Activated CD8-positive, alpha-beta memory T cell treated with anti-CD3 and anti-CD28 coated beads, Interleukin-2, amount 50 U/mL, for 24 hours (primary cell): ENCODE measurements around the gene APBB2.
A peak's percentile ranks its signal among the peaks of the same experiment; 100 is the strongest.

ENCODE experiments used
- DNase-seq: peaks from one replicate; pipeline ENCODE4 v3.0.0-alpha.2; 2020; ENCODE audit errors: extremely low read depth

Gene APBB2

DNA sequence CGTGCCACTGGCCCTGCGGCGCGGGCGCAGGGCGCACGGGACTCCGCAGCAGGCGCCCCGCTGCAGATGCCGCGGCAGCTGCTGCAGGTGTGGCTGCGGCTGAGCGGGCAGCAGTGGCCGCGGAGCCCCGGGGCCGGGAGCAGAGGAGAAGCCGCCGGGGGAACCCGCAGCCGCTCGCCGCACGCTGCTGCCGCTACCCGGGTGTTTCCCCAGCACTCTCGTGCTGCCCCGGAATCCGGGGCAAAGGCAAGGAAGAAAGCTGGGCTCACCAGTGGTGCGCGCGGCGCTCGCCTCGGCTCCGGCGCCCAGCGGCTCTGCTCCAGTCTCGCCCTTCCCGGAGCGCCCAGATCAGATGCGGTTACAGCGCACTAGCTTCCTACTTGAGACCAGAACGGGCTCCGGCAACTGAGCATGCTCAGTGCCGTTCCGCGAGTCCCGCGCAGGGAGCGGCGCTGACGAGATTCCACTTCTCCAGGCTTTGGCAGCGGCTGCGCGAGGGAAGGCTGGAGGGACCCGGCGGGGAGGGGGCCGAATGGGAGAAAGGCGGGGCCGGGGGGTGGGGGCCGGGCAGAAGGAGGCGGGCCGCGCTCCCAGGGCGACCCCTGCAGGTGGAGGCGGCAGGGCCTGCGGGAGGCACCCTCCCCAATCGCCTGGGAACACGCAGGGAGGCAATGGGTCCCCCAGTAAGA is at the start of gene APBB2:
TSS of gene APBB2 (minus strand) at position 407 of the 689 bp plus-strand sequence. CDS start 181,288 bp downstream, outside the sequence.
- DNase-seq: no peak

DNA sequence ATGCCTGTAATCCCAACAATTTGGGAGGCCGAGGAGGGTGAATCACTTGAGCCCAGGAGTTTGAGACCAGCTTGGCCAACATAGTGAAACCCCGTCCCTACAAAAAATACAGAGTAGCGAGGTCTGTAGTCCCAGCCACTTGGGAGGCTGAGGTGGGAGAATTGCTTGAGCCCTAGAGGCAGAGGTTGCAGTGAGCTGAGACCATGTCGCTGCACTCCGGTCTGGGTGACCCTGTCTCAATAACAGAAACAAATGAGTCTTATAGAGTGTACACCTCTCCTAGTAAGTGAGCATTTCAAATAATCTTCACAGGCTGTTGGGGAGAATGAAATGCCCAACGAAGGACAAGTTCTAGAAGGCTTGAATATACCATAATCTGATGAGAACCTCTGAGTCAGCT is 47.9 kb upstream of the APBB2 start:
- DNase-seq: no peak

DNA sequence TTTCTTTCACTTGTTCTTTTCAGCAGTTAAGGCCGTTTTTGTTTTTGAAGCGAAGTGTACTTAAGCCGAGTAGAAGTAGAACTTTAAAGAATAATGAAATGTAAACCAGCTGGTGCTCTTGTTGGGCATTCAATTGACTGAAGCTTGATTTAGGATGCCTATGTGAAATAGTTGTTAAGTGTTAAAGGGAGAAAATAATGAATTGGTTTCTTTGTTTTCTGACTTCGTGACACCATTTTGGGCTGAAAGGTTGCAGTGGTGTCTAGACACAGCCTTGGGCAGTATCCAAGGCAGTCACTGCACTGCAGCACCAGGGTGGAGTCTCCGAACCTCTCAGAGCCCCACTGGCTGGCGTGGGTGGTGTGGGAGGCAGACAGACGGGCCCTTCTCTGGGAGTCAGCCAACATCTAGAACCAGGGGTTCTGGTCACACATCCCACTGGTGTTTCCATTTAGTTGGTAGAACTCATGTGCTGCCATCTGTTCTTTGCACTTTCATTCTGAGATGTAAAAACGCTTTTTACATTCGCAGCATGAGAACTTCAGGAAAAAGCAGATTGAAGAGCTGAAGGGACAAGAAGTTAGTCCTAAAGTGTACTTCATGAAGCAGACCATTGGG is 45.9 kb upstream of the APBB2 start:
- DNase-seq: no peak

DNA sequence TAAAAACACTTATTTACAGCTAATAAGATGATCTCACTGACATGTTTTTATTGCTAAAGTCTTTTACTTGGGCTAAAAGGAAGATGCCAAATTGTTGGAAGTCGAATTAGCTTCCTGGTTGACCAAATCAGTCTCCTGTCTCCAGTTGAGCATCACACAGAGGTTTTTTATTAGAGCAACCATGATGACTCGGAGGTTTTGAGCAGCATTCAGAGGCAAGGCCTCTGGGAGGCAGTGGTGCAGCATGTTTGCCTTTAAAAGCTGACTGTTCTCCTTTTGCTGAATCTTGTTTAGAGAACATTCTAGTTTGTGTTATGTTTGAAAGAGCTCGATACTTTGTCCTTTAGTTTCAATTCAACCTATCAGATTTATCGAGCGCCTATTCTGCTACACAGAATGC is 44.4 kb upstream of the APBB2 start:
- DNase-seq: no peak

DNA sequence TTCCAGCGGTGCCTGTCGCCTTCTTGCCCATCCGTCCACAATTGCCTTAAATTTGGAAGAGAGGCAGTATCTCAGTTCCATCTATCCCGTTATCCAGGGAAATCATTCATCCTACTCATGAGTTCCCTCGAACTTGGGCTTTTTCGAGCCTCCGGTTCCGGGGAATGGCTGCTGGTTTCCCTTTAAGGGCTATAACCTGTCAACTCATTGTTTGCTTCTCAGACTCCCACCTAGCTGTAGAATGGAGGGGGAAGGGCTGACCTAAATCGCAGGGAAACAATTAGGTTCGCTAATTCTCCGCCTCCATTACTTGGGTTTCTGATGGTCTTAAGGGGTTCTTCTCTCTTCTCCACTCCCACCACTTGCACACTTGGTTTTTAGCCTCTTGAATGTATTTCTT is 43.6 kb upstream of the APBB2 start:
- DNase-seq: no peak

DNA sequence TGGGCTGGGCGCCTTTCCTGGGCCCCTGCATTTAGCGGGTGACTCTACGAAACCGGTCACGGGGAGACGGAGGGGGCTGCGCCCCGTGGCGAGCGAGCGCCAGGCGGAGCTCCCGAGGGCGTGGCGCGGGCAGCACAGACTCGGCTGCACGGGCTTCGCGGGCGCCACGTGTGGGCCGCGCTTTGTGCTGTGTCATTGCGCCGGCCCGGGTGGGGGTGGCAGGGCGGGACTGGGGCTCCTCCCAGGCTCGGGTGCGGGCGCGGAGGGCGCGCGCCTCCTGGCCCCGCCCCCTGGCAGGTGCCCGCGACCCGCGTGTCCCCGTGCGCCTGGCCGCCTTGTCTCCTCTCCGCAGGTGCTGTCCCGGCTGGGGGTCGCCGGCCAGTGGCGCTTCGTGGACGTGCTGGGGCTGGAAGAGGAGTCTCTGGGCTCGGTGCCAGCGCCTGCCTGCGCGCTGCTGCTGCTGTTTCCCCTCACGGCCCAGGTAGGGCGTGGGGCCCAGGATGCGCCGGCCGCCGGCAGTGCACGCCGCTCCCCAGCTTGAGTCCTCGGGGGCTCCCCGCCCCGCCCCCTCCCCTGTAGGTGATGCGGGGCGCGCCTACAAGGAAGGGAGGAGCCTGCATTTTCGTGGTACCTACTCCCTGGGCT is 43.0 kb upstream of the APBB2 start:
- no peak for DNase-seq

DNA sequence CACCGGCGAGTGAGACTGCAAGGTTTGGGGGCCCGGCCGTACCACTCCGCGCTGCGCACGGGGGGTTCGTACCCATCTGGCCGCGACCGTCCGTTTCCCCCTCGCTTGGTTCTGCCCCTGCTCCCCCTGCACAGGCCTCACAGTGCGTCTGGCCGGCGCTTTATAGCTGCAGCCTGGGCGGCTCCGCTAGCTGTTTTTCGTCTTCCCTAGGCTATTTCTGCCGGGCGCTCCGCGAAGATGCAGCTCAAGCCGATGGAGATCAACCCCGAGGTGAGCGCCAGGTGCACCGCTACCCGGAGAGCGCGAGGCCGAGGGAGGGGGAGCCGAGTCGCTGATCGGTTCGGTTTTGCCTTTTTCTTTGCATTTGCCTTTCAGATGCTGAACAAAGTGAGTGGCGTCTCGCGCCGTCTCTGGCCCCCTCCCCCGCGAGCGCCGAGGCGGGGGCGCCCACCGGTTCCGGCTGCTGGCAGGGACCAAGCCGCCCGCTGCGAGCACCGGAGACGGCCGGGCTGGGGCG is 42.5 kb upstream of the APBB2 start, which contains the start of gene UCHL1:
TSS of gene UCHL1 (plus strand) at position 189 of the 517 bp plus-strand sequence. CDS start at position 238, 49 bp downstream.
- DNase-seq: no peak

DNA sequence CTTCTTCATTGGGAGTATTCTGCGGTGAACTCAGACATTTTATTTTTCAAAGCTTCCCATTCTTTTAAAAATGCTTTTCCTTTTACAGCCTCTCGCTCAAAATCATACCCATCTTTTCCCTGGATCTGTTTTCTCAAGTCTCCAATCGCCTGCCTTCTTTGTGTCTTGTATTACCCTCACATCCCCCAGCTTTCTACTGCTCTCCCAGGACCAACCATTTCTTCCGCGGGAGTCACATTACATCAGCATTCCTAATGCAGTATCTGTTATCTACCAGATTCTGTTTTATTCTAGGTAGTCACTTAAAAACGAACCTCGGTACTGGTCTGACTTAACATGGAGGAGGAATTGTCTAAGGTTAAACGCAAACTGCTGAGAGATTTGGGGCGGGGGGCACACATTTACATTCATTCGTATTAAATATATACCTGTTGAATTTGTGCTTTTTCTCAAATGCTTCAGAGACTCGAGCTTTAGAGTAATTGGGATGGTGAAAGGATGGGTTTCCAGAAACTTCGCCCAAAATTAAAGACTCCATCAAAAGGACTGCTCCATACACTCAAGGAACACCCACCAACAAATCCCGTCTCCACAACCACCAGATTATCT is 41.9 kb upstream of the APBB2 start:
- no peak for DNase-seq

DNA sequence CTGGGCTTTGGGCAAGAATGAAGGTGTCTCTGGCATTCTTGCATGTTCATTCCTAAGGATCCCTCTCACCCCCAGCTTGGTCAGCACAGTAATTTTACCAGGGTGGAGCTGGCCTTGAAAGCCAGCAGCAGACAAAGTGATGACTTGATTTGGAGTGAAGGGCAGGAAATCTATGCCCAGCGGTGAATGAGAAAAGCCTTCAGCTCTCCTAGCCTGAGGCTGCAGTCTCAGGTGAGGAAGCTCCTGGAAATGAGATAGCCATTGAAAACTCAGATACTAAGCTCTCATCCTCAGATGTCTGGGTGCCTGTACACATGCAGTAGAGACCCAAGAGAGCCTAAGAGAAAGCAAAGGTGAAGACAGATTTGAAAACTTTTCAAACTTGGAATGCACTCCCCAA is 31.6 kb upstream of the APBB2 start:
- no peak for DNase-seq

DNA sequence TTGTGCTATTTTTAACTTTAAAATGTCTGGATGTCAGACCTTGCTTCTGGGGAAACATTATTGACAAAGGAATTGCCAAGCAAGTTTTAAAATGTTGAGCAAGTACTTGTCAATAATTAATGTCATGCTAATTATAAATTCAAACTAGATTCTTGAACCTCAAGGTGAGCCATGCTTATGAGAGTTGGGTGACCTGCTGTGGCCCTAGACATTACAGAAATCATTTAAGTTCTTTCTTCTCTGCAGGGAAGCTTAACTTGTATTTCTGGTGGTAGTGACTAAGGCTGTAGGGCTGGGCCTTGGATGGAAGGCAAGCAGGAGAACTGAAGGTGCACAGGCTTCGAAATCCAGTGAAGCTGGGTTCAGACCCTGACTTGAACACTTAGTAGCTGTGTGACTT is 27.6 kb upstream of the APBB2 start:
- no peak for DNase-seq

DNA sequence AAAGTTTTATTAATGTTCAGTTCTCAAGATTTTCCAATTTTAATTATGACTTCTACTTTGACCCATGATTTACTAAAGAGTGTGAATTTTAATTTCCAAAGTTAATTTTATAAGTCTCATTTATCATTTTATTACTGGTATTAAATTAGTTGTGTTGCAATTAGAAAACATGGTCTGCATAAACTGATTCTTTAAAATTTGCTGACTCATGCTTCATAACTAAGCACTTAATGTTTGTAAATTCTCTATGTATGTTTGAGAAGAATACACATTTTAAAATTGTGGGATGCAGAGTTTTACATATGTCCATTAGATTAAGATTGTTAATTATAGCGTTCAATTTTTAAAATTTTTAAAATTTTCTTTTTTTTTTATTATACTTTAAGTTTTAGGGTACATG is 22.2 kb upstream of the APBB2 start:
- DNase-seq: no peak

DNA sequence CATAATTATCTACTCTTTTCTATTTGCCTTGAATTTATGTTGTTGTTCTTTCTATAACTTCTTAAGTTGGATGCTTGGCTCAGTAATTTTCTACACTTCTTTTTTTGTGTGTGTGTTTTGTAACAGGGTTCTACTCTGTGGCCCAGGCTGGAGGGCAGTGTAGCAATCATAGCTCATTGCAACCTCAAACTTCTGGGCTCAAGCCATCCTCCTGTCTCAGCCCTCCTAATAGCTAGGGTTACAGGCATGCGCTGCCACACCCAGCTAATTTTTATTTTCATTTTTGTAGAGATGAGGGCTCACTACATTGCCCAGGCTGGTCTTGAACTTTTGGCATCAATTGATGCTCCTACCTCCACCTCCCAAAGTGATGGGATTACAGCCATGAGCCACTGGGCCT is 21.7 kb upstream of the APBB2 start:
- DNase-seq: no peak

DNA sequence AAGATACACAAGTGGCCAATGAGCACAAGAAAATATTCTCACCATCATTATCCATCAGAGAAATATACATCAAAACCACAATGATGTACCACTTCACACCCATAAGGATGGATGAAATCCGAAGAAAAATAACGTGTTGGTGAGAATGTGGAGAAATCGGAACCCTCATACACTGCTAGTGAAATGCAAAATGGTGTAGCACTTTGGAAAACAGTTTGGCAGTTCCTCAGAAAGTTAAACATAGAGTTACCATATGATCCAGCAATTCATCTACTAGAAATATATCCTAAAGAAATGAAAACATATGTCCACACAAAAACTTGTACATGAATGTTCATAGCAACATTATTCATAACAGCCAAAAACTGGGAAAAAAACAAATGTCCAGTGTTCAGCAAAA is 18.5 kb upstream of the APBB2 start:
- no peak for DNase-seq

DNA sequence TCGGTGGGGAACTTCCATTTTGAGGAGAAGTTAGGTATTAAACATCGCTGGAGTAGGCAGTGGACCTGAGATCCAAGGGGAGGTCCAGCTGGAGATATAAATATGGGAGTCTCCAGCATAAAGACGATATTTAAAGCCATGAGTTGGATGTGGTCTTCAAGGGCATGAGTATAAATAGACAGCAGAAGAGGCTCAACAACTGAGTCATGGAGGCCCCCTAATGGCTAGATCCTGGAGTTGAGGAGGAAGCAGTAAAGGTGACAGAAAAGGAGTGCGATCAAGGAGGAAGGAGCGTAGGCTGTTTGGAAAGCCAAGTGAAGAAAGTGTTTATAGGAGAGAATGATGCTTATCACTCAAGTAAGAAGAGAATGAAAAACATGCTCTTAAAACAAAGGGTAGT is 18.1 kb upstream of the APBB2 start:
- no peak for DNase-seq

DNA sequence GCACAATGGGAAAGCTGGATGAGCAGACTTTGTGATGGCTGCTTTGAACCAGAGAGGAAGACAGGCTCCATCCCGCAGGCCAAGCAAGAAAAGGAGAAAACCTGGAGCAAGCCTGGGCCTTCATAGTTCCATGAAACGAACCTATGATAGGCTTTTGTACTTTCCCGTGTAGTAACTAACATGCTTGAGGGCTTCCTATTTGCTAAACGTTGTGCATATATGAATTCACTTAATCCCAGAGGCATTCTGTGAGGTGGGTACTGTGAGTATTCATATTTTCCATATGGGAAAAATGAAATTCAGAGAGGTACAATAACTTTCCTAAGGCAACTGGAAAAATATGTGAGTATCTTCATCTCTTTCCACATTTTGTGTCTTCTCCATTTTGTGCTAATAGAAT is 13.6 kb upstream of the APBB2 start:
- no peak for DNase-seq

DNA sequence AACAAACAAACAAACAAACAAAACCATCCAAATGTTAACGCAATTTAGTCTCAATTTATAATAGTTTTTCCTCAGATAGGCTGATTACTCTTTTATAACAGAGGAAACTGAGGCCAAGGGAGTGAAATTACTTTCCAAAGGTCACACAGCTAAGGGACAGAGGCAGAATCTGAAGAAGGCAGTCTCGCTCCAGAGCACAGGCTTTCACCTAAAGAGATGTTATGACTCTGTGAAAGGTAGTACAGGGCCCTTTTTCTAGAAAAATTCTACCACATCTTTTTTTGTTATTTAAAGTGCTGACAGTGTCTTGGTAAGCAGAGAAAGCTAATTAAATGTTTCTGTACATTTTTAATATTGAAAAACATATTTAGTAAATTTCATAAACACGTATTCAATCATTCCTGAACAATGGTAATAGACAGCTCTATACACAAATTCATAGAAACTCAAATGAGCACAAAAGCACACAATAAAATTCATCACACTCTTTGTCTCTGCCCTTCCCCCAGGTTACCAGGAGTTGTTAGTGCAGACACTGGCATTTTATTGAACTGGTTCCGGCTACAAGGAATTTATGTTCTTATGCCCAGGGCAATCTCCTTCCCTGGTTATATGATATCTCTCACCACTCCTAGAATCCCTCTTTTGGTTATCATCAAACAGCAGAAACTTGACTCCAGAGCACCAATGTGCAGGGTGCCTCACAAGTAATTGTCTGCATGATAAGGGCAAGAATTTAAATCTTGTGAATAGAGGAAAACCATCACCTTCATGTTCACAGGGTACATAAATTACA is 7.7 kb upstream of the APBB2 start:
- DNase-seq: no peak

DNA sequence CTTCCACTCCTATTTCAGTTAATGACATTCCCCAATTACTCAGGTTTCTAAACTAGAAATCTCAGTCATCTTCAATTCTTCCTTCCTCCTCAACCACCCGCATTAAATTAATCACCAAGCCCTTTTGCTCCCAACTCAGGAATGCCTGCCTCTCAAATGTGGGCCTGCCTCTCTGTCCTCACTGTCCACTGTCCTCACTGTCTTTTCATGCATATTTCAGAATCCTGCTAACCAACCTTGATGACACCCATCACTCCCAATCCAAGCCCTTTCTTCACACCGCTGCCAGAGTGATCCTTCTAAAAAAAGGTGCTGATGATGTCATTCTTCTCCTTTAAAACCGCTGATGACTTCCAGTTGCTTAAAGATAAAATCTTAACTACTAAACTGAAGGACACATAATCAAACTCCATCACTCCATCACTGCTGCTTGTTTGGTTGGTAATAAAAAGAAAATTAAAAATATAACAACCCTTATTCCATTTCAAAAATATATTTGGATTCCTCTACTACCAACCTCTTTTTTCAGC is 5.1 kb upstream of the APBB2 start:
- no peak for DNase-seq

DNA sequence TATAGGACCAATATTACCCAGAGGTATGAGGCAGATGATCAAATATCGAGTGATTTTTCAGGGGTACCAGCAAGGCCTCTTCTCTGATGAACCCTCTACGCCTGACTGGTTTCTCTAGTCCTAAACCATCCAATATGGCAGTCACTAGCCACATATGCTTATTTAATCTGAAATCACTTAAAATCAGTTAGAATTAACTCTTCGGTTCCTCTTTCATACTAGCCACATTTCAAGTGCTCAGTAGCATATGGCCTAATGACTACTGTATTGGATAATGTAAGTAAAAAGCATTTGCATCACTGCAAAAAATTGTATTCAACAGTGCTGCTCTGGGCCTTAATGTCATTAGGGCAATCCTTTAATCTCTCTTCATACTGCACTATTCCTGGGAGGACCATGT is 4.4 kb upstream of the APBB2 start:
- no peak for DNase-seq

DNA sequence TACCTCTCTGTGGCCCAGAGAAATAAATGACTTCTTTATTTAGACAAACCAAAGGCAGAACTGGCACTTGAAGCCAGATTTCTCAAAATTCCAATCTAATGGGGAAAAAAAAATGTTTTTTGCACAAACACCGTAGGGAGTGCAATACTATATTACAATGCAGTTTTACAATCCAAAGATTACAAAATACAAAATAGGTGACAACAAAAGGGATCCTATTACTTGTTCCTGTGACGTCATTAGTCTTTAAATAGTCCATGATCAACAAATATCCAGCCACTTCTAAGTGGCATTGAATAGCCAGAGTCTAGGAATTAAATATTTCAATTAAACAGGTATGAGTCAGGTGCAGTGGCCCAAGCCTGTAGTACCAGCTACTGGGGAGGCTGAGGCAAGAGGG is 3.0 kb upstream of the APBB2 start:
- DNase-seq: no peak

DNA sequence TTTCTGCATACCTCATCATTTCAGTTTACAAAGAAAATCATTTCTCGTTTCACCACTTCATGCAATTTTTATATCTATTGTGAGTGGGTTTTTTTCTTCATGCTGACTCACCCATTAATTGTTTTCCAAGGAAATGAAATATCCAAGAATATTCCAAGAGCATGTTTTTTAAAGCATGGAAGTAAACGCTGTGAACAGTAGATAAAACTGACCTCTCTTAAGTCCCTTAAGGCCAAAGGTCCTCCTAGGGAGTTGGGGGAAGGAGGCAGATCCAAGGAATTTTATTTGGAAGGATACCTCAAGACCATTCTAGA is 2.6 kb upstream of the APBB2 start:
- DNase-seq: no peak

DNA sequence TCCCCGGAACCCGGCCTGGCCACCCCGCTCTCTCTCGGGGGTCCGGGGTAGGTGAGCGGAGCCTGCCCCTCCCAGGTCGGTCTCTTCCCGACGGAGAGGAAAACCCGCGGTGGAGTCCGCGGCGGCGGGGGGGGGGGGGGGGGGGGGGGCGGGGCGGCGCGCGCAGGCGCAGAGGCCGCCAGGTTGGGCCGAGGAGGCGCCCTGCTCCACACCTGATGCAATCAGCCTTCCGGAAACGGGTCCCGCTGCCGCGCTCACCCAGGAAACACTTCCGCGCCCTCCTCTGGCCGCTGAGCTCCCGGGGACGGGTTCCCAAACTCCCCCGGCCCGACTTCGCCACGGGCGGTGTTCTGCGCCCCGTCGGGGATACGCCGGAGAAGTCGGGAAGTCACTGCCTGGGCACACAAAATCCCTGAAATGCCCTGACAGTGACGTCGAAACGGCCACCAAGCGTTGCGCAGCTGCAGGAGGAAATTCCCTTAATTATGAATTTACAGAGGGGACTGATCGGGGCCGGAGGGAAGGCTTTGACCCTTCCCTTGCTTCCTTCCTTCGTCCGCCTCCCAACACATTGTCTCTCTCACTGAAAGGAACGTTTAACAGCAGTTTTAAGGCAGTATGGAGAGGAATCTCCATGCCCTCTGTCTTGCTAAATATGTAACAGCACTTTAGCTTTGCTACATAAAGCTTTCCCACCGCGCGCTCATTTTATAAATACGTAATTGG is 2.1 kb upstream of the APBB2 start:
- peak; percentile 15 for DNase-seq
